ENCODE results near the gene SPACDR. TPM values are rescaled to one million over a fixed set of nuclear protein-coding genes. Genes with fewer than 3 reads are reported as not detected.
A peak's percentile ranks its signal among the peaks of the same experiment; 100 is the strongest.

The SPACDR gene
- total RNA-seq, 2 experiments from 2014 or later: 0.64 to 0.93 TPM

DNA sequence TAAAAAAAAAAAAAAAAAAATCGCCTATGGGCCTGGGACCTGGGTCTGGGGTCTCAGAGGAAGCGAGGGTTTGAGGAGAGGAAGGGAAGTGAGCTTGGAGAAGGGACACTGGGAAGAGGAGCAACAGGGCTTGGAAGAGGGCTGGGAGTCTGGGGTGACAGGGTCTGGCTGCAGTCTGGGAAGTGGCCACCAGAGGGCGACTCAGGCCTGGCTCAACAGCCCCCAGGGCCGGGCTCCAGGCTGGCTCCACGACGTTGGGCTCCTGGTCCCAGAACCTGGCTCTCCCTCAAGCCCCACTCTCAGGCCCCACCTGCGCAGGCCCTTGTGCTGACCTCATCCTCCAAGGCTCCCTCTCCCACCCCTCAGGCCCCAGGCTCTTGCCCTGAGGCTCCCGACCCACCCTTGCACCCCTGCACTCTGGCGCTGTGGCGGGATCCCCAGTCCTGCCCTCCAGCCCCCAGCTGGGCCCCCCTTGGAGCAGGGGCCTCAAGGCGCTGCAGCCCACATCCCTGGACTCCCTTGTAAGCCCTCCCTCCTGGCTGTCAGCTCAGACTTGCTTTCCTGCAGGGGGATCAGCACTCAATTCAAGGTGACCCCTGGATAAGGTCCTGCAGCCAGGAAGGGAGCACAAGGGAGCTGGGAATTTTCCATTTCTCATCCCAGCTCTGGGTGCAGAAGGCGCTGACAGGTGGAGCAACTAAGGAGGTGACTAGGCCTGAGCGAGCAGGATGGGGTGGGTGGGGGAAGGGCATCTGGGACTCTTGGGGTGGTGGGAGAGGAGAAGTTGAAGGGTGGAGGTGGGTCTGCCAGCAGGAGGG is 5.4 kb upstream of the SPACDR start:
- peaks cover 32% of the 10 kb centered on the region for H3K4me1 Mint-ChIP-seq (ENCODE audit: low read depth)
- no peaks in the 10 kb centered on the region for H3K9me3 Mint-ChIP-seq
- no peaks in the 10 kb centered on the region for H3K9me3 ChIP-seq (ENCODE audit: control insufficient read depth in 1 of 2, insufficient read depth in 1 of 2, low read length in 2 of 2)
- ChIA-PET CTCF (interaction anchor here (0.8 to 2.9 kb wide), 5 partner anchors 10 to 236 kb away, joined by 3 to 22 read pairs (median 9); partner anchors contain the start of genes NYAP1, POP7 and TSC22D4), POLR2A (interaction anchor here (0.7 to 2.0 kb wide), 7 partner anchors 10 to 224 kb away, joined by 3 to 12 read pairs (median 4); partner anchors contain the start of genes AGFG2, FBXO24, LRCH4 and MEPCE)
- H3K27me3 Mint-ChIP-seq: no peaks in the 10 kb centered on the region
- H3K27me3 ChIP-seq (ENCODE audit: control insufficient read depth in 1 of 2, insufficient read depth in 2 of 2, low read length in 2 of 2): no peaks in the 10 kb centered on the region
- peaks cover 78% of the 10 kb centered on the region for H3K36me3 ChIP-seq (ENCODE audit: insufficient read depth, low read length)
- H3K36me3 Mint-ChIP-seq (ENCODE audit: low read depth): peaks cover 69% of the 10 kb centered on the region
- no peak overlapping the region for H3K27ac Mint-ChIP-seq
- intact Hi-C loops (cut with DNase I, micrococcal nuclease): loop anchor here (1.0 to 10.0 kb wide), 7 partner anchors 13 to 585 kb away; partner anchors contain the start of genes NYAP1 (in 2 of the 2) and SLC12A9 (in 1 of the 2)
- no peak overlapping the region for H3K4me3 Mint-ChIP-seq
- DNase-seq (peak; percentile 70 to 92 (median 82)), ATAC-seq (ENCODE audit: poor library complexity) (peak; percentile 97)
- H3K4me3 ChIP-seq (ENCODE audit: low read length): no peak overlapping the region
- H3K27ac ChIP-seq (ENCODE audit: low read depth in 1 of 2, low read length in 2 of 2): no peak overlapping the region
- TF ChIP-seq, protein P1, sequence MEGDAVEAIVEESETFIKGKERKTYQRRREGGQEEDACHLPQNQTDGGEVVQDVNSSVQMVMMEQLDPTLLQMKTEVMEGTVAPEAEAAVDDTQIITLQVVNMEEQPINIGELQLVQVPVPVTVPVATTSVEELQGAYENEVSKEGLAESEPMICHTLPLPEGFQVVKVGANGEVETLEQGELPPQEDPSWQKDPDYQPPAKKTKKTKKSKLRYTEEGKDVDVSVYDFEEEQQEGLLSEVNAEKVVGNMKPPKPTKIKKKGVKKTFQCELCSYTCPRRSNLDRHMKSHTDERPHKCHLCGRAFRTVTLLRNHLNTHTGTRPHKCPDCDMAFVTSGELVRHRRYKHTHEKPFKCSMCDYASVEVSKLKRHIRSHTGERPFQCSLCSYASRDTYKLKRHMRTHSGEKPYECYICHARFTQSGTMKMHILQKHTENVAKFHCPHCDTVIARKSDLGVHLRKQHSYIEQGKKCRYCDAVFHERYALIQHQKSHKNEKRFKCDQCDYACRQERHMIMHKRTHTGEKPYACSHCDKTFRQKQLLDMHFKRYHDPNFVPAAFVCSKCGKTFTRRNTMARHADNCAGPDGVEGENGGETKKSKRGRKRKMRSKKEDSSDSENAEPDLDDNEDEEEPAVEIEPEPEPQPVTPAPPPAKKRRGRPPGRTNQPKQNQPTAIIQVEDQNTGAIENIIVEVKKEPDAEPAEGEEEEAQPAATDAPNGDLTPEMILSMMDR (IDR thresholded peaks at IDR 0.05): peak; percentile 90
- peaks cover 38% of the 10 kb centered on the region for H3K4me1 ChIP-seq (ENCODE audit: insufficient read depth, low read length)

DNA sequence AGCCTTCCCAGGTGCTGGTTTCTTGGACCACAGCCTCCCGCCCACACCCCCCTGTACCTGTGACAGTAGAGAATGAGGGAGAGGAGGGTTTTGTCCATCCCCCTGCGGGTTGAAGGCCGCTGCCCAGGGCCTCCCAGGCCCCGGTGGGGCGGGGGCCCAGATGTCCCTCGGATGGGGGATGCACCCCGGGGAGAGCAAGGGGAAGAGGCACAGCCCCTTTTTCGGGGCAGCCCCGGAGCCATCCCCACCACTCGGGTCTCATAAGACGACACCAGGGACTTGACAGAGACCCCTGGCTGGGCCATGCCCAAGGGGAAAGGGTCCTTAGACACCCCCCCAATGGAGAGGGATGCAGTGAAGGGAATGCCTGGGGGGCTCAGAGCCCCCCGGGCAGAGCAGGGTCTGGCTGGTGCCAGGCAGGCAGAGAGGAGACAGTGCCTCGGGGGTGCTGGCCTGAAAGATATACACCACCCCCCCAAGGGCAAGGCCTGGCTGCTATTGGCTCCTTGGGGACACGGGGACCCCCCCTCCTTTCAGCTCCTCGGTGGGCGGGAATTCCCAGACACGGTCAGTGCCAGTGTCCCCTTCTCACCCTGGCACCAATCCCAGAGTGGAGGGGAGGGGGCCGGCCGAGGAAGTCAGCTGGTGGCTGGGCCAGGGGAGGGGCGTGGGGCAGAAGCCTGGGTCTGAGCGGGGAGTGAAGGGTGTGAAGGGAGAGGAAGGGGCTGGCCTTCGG is 3.7 kb upstream of the SPACDR start:
- H3K36me3 Mint-ChIP-seq (ENCODE audit: low read depth): peaks cover 66% of the 10 kb centered on the region
- ATAC-seq (ENCODE audit: poor library complexity) (no peak), DNase-seq (peak in 1 of 14 experiments; percentile 32)
- H3K27me3 Mint-ChIP-seq: no peaks in the 10 kb centered on the region
- H3K27me3 ChIP-seq (ENCODE audit: control insufficient read depth in 1 of 2, insufficient read depth in 2 of 2, low read length in 2 of 2): no peaks in the 10 kb centered on the region
- H3K36me3 ChIP-seq (ENCODE audit: insufficient read depth, low read length): peaks cover 71% of the 10 kb centered on the region
- peaks cover 22% of the 10 kb centered on the region for H3K4me1 ChIP-seq (ENCODE audit: insufficient read depth, low read length)
- H3K4me1 Mint-ChIP-seq (ENCODE audit: low read depth): peaks cover 16% of the 10 kb centered on the region
- no peak overlapping the region for H3K27ac Mint-ChIP-seq
- POLR2A ChIA-PET: interaction anchor here (0.5 kb wide), 1 partner anchor 1954 kb away, joined by 3 read pairs; no protein-coding TSS in a partner anchor
- CTCF ChIA-PET: interaction anchor here (1.9 kb wide), 1 partner anchor 11 kb away, joined by 9 read pairs; the partner anchor contains the start of gene TSC22D4
- H3K9me3 Mint-ChIP-seq: no peaks in the 10 kb centered on the region
- no peaks in the 10 kb centered on the region for H3K9me3 ChIP-seq (ENCODE audit: control insufficient read depth in 1 of 2, insufficient read depth in 1 of 2, low read length in 2 of 2)
- no peak overlapping the region for H3K4me3 Mint-ChIP-seq
- TF ChIP-seq, protein P1 (IDR thresholded peaks at IDR 0.05): no peak
- no peak overlapping the region for H3K27ac ChIP-seq (ENCODE audit: low read depth in 1 of 2, low read length in 2 of 2)
- intact Hi-C loops (cut with DNase I, micrococcal nuclease): loop anchor here (2.0 to 10.0 kb wide), 3 partner anchors 15 to 587 kb away; partner anchors contain the start of gene NYAP1 (in 1 of the 2)
- H3K4me3 ChIP-seq (ENCODE audit: low read length): no peak overlapping the region

All from CD4-positive, alpha-beta T cell (primary cell).